HEK293 (cell line): ENCODE results near the gene RIPOR1.

Experiments used
- CTCF ChIP-seq: fragments of 450-650 bp; formaldehyde crosslinking; IDR thresholded peaks from 2 replicates; pipeline ENCODE4 v1.5.1; 2016; ENCODE audit warnings: missing biosample characterization, missing genetic modification characterization
- ELK4 ChIP-seq: IDR thresholded peaks from 2 replicates; pipeline ENCODE4 v1.6.1; 2011; ENCODE audit warnings: mild to moderate bottlenecking, low read depth, low read length, borderline replicate concordance
- PRDM2 ChIP-seq: fragments of 450-650 bp; formaldehyde crosslinking; IDR thresholded peaks from 2 replicates; pipeline ENCODE4 v1.5.1; 2016; ENCODE audit warnings: missing biosample characterization, missing genetic modification characterization, borderline replicate concordance
- ZBTB21 ChIP-seq: fragments of 450-650 bp; formaldehyde crosslinking; IDR thresholded peaks from 2 replicates; pipeline ENCODE4 v1.5.1; 2017; ENCODE audit warnings: missing biosample characterization, missing genetic modification characterization
- ZNF629 ChIP-seq: fragments of 450-650 bp; formaldehyde crosslinking; IDR thresholded peaks from 2 replicates; pipeline ENCODE4 v1.5.1; 2017; ENCODE audit warnings: missing biosample characterization, missing genetic modification characterization
- ZNF677 ChIP-seq: fragments of 450-650 bp; IDR thresholded peaks from 2 replicates; pipeline ENCODE4 v1.5.0; 2018; ENCODE audit warnings: missing biosample characterization, mild to moderate bottlenecking, missing genetic modification characterization, moderate library complexity
- TF ChIP-seq, protein P1 (sequence below): fragments of 450-650 bp; formaldehyde crosslinking; IDR thresholded peaks from 2 replicates; pipeline ENCODE4 v1.5.1; 2016; ENCODE audit warnings: missing biosample characterization, missing genetic modification characterization, low read depth

DNA sequence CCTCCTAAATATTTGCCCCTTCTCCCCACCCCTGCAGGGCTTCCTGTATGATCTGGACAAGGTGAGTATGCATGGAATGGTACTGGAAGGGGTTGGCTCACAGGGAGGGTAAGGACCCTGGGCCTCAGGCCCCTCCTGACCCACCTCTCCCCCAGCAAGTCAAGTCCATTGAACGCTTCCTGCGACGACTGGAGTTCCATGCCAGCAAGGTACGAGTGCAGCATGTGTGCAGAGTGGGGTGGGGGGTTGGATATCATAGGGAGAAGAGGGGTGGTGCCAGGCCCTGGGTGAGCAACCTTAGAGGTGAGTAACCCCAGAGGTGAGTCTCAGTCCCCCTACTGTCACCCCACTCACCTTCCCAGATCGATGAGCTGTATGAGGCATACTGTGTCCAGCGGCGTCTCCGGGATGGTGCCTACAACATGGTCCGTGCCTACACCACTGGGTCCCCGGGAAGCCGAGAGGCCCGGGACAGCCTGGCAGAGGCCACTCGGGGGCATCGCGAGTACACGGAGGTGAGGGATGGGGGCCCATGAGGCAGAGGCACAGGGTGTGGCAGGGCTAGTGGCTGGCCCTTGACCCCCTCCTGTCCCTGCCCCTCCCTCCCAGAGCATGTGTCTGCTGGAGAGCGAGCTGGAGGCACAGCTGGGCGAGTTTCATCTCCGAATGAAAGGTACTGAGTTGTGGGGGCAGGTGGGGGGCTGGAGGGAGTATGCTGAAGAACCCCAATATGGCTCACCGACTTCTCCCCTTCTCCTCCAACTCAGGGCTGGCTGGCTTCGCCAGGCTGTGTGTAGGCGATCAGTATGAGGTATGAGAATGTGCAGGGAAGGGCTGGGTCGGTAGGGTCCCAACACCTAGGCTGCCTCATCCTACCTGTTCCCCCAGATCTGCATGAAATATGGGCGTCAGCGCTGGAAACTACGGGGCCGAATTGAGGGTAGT is 11.3 kb downstream of the RIPOR1 start:
- TF ChIP-seq CTCF (tag by site-specific recombination) = no peak
- TF ChIP-seq ELK4 = no peak
- no peak for TF ChIP-seq PRDM2 (tag by site-specific recombination)
- TF ChIP-seq ZNF629 (tag by site-specific recombination) = no peak
- TF ChIP-seq, protein P1, sequence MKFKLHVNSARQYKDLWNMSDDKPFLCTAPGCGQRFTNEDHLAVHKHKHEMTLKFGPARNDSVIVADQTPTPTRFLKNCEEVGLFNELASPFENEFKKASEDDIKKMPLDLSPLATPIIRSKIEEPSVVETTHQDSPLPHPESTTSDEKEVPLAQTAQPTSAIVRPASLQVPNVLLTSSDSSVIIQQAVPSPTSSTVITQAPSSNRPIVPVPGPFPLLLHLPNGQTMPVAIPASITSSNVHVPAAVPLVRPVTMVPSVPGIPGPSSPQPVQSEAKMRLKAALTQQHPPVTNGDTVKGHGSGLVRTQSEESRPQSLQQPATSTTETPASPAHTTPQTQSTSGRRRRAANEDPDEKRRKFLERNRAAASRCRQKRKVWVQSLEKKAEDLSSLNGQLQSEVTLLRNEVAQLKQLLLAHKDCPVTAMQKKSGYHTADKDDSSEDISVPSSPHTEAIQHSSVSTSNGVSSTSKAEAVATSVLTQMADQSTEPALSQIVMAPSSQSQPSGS (tag by site-specific recombination) = no peak
- TF ChIP-seq ZBTB21 (tag by site-specific recombination) = no peak
- TF ChIP-seq ZNF677 = no peak
